Lower lobe of right lung (tissue), 2 donors: ENCODE results near the gene CCL13. TPM values are rescaled to one million over a fixed set of nuclear protein-coding genes. Genes with fewer than 3 reads are reported as not detected.

Source experiments
- ATAC-seq, 2 donors: fragments of 200-7000 bp; cut with Tn5 transposase; one replicate each; pipeline ENCODE4 v1.9.1; 2020 to 2022; ENCODE audit warnings: mild to moderate bottlenecking in 2 of 2, moderate library complexity in 2 of 2
- DNase-seq: peaks from one replicate; pipeline ENCODE4 v3.0.0-alpha.2; 2020
- H3K27ac ChIP-seq: fragments of 200-600 bp; one replicate; pipeline ENCODE4 v1.8.0; 2022
- H3K27me3 ChIP-seq: fragments of 200-600 bp; one replicate; pipeline ENCODE4 v1.8.0; 2022; ENCODE audit warnings: low read depth
- H3K36me3 ChIP-seq: fragments of 200-600 bp; one replicate; pipeline ENCODE4 v1.8.0; 2022; ENCODE audit warnings: mild to moderate bottlenecking
- H3K4me1 ChIP-seq: fragments of 200-600 bp; one replicate; pipeline ENCODE4 v1.8.0; 2022
- H3K4me3 ChIP-seq: fragments of 200-600 bp; one replicate; pipeline ENCODE4 v1.8.0; 2022; ENCODE audit warnings: mild to moderate bottlenecking
- H3K9me3 ChIP-seq: fragments of 200-600 bp; one replicate; pipeline ENCODE4 v1.8.0; 2022
- CTCF ChIP-seq: fragments of 200-600 bp; IDR thresholded peaks from one replicate; pipeline ENCODE4 v1.8.0; 2022; ENCODE audit warnings: antibody characterized with exemption, mild to moderate bottlenecking
- intact Hi-C: fragments of 100-400 bp; cut with DNase I; formaldehyde crosslinking; loops from one replicate; pipeline ENCODE4 v1.11.0; 2022
- total RNA-seq: library from RNA; stranded (reverse); fragmentation: NEBNext Ultra II Directional; extraction: Animal tissue kit (Norgen Biotek cat#: 25700); gene quantifications from one replicate; pipeline ENCODE4 v1.2.1, GENCODE V29; 2021
- donor health status: DM: no; HTN: yes; CAD: no; lungs with severe emphysema.

The CCL13 gene
- total RNA-seq, 1 donor from 2014 or later, result 14.6 TPM

- ATAC-seq (no peak), DNase-seq (no peak)
- peaks cover 6% of the 10 kb centered on the region for H3K4me1 ChIP-seq
- peaks cover 11% of the 10 kb centered on the region for H3K27me3 ChIP-seq
- H3K9me3 ChIP-seq, result no peaks in the 10 kb centered on the region
- no peak overlapping the region for H3K27ac ChIP-seq
- TF ChIP-seq CTCF, result no peak
- intact Hi-C loops, result no loop called here
- no peaks in the 10 kb centered on the region for H3K36me3 ChIP-seq
- no peak overlapping the region for H3K4me3 ChIP-seq
Measured at GRCh38 chr17:34403006-34403405, 46.7 kb downstream of the CCL13 start.

GRCh38 chr17:34406226-34406625, 49.9 kb downstream of the CCL13 start:
- H3K27ac ChIP-seq, result no peak overlapping the region
- H3K27me3 ChIP-seq, result peaks cover 19% of the 10 kb centered on the region
- intact Hi-C loops, result no loop called here
- H3K9me3 ChIP-seq, result no peaks in the 10 kb centered on the region
- no peak for TF ChIP-seq CTCF
- no peaks in the 10 kb centered on the region for H3K4me1 ChIP-seq
- no peak overlapping the region for H3K4me3 ChIP-seq
- no peaks in the 10 kb centered on the region for H3K36me3 ChIP-seq
- DNase-seq (no peak), ATAC-seq (no peak)

Other genes with a start within 250 kb of the CCL13 start
- gene CCL2, start 101.2 kb upstream of the CCL13 start, total RNA-seq, result 34.1 TPM
- not detected for gene CCL7, start 86.3 kb upstream of the CCL13 start, total RNA-seq
- gene CCL11, start 70.7 kb upstream of the CCL13 start, total RNA-seq, result 1.1 TPM
- 1.6 TPM for gene CCL8, start 37.0 kb upstream of the CCL13 start, total RNA-seq
- gene CCL1, start 6.8 kb downstream of the CCL13 start, total RNA-seq, result not detected
- gene TMEM132E, start 223.1 kb downstream of the CCL13 start, total RNA-seq, result 0.53 TPM